SKM-1 treated with dmso at 0.1 percent for 144 hours (cell line): ENCODE measurements around the gene LILRA1.
"Not testable (repeated sequence)": the region's sequence is repeated elsewhere in the genome, so short reads cannot be mapped to it uniquely, and the experiment has no call there.

Experiments
- DNase-seq: peaks from one replicate; lab custom pipeline; 2025; ENCODE audit not compliant: unreplicated experiment; lab: John Stamatoyannopoulos, UW

Gene LILRA1

DNA sequence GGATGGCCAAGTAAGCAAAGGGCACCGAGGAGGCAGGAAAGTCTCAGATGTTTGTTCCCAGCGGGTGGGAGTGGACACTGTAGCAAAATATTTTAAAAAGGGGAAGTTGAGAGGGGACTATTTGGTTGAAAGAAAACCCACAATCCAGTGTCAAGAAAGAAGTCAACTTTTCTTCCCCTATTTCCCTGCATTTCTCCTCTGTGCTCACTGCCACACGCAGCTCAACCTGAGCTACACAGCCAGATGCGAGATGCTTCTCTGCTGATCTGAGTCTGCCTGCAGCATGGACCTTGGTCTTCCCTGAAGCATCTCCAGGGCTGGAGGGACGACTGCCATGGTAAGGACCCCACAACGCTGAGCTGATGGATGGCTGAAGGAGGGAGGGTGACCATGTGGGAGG, at the start of gene LILRA1:
LILRA1 (plus strand) TSS at position 188 of the 400 bp plus-strand sequence. CDS start 613 bp downstream, outside the sequence.
- peak; percentile 64 for DNase-seq

DNA sequence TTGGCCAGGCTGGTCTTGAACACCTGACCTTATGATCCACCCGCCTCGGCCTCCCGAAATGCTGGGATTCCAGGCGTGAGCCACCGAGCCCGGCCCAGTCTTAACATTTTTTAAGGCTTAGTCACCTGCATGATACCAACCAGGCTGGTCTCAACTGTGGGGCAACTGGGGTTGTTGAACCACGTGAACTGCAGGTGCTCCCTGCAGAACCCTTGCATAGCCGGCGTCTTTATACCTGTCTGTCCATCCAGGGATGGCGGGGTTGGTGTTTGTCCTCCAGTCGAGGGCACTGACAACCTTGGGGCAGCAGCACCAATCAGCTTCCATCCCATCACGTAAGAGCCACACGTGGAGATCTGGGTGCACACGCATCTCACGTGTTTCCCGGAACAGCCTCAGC, 44.6 kb upstream of the LILRA1 start:
- DNase-seq: no peak

DNA sequence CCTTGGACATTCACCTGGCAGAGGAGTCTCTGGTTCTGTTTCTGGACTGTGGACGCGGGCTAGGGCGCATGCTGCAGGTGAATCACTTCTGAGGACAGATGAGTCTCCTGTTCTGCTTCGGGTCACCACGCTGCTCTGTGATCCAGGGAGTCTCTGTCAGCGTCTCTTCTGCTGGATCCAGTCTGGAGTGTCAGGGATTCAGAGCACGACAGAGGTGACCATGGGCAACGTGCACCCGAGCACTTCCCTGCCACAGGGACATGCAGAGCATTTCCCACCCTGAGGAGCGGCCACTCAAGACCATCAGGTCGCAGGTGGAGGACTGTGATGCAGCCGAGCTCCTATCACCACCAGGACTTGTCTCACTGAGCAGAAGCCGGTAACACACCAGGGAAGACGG, 44.2 kb upstream of the LILRA1 start:
- no peak for DNase-seq

DNA sequence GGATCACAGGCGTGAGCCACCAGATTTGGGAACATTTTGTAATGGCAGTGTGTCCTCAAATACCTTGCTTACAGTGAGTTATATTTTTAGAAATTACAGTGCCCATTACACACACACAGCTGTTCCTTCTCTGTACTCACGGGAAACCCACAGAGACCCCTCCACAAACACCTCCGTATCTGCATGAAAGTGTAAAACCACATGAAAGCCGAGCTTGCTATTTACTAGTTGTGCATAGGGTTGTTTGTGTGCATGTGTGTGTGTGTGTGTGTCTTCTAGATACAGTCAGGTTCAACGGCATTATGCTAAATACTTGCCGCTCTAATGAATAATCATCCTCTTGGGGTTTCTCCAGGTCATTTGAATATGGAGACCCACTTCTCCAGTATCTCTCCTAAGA, 42.1 kb upstream of the LILRA1 start:
- no peak for DNase-seq

DNA sequence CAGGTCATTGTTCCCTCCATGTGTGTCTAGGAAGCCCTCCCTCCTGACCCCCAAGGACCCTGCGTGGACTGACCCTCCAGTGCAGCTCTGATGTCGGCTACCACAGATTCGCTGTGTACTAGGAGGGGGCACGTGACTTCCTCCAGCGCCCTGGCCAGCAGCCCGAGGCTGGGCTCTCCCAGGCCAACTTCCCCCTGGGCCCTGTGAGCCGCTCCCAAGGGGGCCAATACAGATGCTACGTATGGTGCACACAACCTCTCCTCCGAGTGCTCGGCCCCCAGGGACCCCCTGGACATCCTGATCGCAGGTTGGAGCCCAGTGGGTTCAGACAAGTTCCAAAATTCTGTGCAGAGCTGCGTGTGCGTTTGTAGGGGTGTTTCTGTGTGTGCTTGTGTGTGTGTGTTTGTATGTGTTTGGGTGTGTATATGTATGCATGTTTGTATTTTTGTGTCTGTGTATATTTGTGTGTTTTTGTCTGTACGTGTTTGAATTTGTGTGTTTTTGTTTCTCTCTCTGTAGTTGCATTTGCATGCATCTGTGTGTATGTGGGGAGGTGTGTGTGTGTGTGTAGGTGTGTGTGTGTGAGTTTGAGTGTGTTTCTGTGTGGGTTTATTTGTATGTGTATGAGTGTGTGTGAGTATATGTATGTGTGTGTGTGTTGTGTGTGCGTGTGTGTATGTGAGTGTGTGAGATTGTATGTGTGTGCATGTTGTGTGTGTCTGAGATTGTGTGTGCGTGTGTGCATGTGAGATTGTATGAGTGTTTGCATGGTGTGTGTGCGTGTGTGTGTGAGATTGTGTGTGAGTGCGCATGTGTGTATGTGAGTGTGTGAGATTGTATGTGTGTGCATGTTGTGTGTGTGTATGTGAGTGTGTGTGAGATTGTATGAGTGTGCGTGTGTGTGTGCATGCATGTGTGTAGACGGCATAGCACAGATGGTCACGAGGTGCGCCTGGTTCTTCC, 41.2 kb upstream of the LILRA1 start:
- DNase-seq: no peak

DNA sequence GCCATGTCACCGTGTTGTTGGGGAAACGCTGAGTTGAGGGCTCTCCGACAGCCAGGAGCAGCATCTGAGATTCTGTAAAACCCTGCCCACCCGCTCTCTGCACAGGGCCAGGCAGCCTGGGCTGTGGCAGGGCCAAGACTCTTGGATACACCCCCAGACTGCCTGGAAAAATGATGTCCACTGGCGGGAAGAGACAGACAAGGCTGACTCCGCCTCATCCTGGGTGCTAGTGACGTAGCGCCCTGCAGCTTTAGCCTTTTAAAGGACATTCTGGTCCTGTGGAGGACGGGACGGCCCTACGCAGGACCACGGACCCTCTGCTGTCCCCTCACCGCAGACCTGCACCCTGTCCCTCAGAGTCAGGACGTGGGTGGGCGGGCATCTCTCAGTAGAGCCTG, 40.5 kb upstream of the LILRA1 start:
- no peak for DNase-seq

DNA sequence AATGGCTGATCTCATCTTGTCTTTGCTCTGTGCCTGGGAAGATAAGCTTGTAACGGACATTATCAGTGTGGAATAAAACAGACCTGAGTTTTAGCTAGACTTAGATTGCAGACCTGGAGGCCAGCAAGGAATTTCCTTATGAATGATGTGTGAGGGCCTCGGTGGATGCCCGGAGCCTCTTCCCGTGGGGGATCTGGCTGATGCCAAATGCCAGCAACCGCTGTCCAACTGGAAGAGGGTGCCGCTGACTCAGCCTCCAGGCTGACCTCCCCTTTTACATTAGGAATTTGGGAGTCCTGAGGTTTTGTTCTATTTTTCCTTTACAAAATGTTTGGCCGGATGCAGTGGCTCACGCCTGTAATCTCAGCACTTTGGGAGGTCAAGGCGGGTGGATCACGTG, 39.4 kb upstream of the LILRA1 start:
- no peak for DNase-seq

DNA sequence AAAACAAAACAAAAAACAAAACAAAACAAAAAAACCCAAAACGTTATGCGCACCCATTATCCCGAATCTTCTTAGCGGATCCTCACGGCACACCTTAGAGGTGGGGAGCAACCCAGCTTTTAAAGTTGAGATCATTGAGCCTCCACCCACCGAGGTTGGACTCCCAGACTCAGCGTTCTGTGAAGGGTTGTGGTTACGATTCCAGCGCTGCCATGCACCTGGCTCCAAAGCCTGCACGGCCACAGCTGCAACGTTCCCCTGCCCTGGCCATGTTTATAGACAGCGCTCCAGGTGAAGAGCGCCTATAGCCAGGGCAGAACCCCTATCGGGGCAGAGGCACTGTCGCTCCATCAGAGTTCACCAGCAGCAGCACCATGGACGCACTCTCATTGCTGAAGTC, 38.5 kb upstream of the LILRA1 start:
- no peak for DNase-seq

DNA sequence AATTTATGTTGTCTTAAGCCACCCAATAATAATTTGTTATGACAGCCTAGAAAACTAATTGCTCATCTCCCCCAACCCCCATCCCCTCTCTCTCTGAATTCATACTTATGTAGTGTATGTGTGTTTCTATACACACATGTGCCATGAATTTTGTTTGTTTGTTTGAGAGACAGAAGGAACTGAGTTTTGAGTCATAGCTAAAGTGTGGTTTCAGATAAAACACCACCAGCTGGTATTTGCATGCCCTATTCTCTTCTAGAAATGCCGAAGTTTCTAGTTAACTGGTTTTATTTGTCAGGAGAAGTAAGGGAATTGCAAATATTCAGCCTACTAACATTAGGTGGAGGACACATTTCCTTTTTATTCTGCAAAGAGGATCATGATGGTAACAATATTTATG, 37.2 kb upstream of the LILRA1 start:
- no peak for DNase-seq

DNA sequence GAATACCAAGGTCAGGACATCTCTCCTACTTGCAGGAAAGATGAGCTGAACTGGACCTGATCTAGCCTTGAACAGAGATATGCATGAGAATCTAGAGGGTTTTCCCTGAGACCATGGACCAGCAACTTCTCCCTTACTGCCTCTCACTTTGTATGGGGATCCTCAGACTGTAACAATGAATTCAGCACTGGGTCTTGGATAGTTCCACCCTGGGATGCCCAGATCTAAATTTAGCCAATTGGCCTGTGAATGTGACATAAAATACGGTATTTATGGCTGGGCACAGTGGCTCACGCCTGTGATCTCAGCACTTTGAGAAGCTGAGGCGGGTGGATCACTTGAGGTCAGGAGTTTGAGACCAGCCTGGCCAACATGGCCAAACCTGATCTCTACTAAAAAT, 35.1 kb upstream of the LILRA1 start:
- no peak for DNase-seq

DNA sequence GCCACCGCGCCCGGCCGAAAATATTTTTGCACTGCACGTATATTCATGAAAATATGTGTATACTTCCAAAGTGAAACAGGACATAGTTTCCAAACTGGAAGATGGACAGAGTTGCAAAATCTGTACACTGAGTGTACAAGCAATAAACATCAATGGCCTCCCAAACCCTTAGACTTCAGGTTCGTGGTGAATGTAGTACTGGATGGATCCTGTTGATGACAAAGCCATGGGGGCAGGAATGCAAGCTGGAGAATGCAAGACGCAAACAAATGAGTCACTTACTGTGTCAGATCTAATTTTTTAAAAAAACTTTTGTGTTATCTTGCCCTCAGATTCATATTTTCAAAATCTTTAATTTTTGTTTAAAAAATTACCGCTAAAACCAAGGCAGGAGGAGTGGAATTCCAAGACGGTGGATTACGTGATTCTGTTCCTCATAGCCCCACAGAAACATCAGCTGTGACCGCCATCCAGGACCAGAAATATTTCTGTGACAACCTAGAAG, 32.5 kb upstream of the LILRA1 start:
- no peak for DNase-seq

DNA sequence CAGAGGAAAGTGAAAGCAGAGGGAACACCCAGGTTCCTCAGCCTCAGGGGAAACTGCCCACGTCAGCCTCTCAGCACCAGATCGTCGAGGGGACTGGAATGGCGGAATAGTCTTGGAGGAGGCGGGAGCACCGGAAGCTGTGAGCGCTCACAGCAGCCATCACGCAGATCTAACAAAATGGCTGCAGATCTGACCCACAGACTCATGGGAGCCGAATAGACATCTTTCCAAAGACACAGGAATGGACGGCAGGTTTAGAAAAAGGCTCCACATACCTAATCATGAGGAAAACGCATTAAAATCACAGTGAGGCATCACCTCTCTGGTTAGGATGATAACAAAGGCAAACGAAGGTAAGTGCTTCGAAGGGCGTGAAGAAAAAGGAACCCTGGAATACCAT, 31.6 kb upstream of the LILRA1 start:
- no peak for DNase-seq

DNA sequence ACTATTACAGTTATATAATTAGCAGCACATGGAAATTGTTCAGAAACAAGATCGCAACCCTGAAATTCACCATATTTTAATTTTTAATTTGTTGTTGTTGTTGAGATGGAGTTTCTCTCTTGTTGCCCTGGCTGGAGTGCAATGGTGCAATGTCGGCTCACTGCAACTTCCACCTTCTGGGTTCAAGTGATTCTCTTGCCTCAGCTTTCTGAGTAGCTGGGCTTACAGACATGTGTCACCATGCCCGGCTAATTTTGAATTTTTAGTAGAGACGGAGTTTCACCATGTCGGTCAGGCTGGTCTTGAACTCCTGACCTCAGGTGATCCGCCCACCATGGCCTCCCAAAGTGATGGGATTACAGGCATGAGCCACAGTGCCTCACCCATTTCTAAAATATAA, 30.2 kb upstream of the LILRA1 start:
- not testable (repeated sequence) for DNase-seq

DNA sequence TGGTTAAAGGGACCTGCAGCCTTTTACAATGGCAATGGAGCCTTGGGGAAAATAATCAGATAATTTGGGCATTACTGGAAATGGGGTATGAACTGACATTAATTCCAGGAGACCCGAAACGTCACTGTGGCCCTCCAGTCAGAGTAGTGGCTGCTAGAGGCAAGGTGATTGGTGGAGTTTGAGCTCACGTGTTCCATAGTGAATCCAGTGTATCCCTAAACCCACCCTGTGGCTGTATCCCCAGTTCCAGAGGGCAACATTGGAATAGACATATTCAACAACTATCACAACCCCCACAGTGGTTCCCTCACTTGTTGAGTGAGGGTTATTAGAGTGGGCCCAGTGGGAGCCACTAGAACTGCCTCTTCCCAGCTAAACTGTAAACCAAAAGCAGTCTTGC, 23.1 kb upstream of the LILRA1 start:
- DNase-seq: no peak

DNA sequence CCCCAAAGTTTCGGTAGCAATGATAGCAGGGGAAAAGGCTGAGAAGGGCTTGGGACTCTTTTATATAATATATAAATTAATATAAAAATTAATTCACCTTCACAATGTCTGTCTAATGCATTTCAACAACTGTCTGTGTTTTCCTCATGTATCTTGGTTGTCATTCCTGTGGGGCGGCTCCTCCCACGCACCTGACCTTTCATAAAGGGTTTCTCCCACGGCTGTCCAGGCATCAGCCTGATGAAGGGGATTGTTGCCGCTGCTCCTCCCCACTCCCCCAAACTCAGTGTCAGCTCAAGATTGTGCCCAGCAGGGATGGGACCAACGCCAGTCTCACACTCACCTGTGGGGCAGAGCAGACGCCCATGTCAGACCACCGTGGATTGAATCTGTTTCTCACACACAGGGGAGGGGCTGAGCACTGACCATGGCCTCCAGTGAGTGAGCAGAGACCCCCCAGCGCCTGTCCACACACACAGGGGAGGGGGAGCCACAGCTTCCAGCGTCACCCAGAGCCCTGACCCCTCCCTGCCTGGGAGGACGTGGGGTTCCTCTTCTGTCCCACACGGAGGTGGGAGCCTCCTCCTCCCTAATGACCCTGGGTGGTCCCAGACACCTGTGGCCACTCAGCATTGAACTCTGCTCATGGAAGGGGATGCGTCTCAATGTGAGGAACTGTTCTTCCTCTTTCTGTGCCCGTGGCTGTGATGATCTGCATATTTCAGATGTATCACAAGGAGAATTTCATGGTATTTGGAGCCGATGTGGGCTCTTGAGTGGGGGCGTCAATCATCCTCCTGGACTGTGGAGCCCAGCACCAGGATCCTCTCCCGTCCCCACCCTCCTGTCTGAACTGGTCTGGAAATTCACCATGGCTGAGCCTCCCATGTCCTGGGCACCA, 21.5 kb upstream of the LILRA1 start:
- not testable (repeated sequence) for DNase-seq

DNA sequence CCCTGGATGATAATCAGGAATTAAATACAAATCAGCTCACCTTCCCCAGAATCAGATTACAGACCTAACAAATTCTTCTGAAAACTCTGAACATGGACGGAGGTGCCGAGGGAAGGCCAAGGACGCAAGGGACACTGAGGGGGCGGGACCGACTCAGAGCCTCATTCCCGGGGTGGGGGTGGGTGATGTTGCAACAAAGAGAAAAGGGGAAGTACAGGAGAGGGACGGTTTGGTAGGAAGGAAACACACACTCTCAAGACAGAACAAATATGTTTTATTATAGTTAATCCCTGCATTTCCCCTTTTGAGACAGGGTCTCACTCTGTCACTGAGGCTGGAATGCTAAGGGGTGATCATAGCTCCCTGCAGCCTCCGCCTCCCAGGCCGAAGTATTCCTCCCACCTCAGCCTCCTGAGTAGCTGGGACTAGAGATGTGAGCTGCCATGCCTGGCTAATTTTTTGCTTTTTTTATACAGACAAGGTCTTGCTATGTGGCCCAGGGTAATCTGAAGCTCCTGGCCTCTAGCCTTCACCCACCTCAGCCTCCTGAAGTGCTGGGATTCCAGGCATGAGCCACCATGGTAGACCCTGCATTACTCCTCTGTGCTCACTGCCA, 20.6 kb upstream of the LILRA1 start:
- DNase-seq: peak; percentile 71

DNA sequence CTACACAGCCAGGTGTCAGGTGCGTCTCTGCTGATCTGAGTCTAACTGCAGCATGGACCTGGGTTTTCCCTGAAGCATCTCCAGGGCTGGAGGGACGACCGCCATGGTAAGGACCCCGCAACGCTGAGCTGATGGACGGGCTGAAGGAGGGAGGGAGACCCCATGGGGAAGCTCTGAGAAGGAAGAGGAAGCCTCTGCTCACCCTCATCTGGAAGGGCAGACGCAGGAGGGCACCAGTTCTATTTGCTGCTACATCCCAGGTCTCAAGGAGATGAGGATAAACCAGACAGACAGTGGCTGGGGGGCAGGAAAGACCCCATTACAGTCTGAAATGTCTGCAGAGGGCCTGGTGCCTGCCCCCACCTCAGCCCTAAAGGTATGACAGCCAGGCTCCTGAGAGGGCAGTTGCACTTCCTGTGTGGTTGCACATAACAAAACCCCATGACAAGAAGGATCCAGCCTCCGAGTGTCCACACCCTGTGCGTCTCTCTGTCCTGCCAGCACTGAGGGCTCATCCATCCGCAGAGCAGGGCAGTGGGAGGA, 20.0 kb upstream of the LILRA1 start, which contains the start of gene LILRA2:
LILRA2 (plus strand) TSS at position 461 of the 543 bp plus-strand sequence. CDS start 89 bp downstream, outside the sequence.
- DNase-seq: peak; percentile 32

DNA sequence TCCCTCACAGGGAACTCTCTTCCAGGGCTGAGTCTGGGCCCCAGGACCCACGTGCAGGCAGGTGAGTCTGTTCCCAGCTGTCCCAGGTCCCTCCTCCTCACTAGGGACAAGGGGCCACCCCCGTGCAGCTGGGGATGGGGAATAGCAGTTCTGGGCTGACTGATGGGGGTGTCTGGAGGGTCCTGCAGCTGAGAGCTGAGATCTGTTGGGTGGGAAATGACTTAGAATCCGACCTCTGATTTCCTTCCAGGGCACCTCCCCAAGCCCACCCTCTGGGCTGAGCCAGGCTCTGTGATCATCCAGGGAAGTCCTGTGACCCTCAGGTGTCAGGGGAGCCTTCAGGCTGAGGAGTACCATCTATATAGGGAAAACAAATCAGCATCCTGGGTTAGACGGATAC, 19.4 kb upstream of the LILRA1 start:
- no peak for DNase-seq

DNA sequence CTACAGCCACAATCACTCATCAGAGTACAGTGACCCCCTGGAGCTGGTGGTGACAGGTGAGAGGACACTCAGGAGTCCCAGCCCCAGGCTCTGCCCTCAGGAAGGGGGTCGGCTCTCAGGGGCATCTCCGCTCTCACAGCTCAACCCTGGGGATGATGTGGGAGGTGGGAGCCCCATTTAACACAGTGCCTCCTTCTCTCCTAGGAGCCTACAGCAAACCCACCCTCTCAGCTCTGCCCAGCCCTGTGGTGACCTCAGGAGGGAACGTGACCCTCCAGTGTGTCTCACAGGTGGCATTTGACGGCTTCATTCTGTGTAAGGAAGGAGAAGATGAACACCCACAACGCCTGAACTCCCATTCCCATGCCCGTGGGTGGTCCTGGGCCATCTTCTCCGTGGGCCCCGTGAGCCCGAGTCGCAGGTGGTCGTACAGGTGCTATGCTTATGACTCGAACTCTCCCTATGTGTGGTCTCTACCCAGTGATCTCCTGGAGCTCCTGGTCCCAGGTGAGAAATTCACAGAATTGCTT, 18.8 kb upstream of the LILRA1 start:
- no peak for DNase-seq

DNA sequence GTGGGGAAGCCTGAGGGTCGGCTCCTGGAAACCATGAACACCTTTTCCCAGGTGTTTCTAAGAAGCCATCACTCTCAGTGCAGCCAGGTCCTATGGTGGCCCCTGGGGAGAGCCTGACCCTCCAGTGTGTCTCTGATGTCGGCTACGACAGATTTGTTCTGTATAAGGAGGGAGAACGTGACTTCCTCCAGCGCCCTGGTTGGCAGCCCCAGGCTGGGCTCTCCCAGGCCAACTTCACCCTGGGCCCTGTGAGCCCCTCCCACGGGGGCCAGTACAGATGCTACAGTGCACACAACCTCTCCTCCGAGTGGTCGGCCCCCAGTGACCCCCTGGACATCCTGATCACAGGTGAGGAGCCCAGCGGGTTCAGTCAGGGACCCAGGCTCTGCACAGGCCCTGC, 18.2 kb upstream of the LILRA1 start:
- not testable (repeated sequence) for DNase-seq
